HG03565 (cell line): ENCODE data around the gene RETSAT.
"Not testable (repeated sequence)": the region's sequence is repeated elsewhere in the genome, so short reads cannot be mapped to it uniquely, and the experiment has no call there.

Experiments used
- ATAC-seq: cut with Tn5 transposase; IDR thresholded peaks from one replicate; pipeline ENCODE4 v1.9.1; 2021; ENCODE audit warnings: mild to moderate bottlenecking, moderate library complexity; ENCODE audit not compliant: unreplicated experiment

Gene RETSAT

GRCh38 chr2:85334928-85335327, 19.4 kb downstream of the RETSAT start:
- no peak for ATAC-seq

- ATAC-seq: not testable (repeated sequence)
Observed at GRCh38 chr2:85333877-85334276, 20.5 kb downstream of the RETSAT start.

- no peak for ATAC-seq
Observed at GRCh38 chr2:85330839-85331636, 23.3 kb downstream of the RETSAT start.

GRCh38 chr2:85329701-85330100, 24.6 kb downstream of the RETSAT start:
- not testable (repeated sequence) for ATAC-seq

- no peak for ATAC-seq
Observed at GRCh38 chr2:85329181-85329651, 25.1 kb downstream of the RETSAT start.

- ATAC-seq: peak; percentile 79
Observed at GRCh38 chr2:85327822-85328617, 26.3 kb downstream of the RETSAT start, which contains the start of gene TGOLN2. TGOLN2 (minus strand) TSS chr2:85327989; CDS start chr2:85327962, 27 bp downstream.

GRCh38 chr2:85327160-85327821, 27.0 kb downstream of the RETSAT start:
- ATAC-seq: no peak

- peak; percentile 28 for ATAC-seq
Observed at GRCh38 chr2:85326406-85327159, 27.7 kb downstream of the RETSAT start.

- no peak for ATAC-seq
Observed at GRCh38 chr2:85325466-85325811, 28.9 kb downstream of the RETSAT start.

- no peak for ATAC-seq
Observed at GRCh38 chr2:85324639-85325465, 29.5 kb downstream of the RETSAT start.

- ATAC-seq: not testable (repeated sequence)
Observed at GRCh38 chr2:85323988-85324367, 30.4 kb downstream of the RETSAT start.

- no peak for ATAC-seq
Observed at GRCh38 chr2:85323351-85323987, 30.9 kb downstream of the RETSAT start.

GRCh38 chr2:85319796-85320195, 34.5 kb downstream of the RETSAT start:
- no peak for ATAC-seq

GRCh38 chr2:85318222-85319074, 35.9 kb downstream of the RETSAT start:
- ATAC-seq: no peak

GRCh38 chr2:85315921-85316320, 38.4 kb downstream of the RETSAT start:
- not testable (repeated sequence) for ATAC-seq

- ATAC-seq: no peak
Observed at GRCh38 chr2:85314884-85315242, 39.5 kb downstream of the RETSAT start.

GRCh38 chr2:85312404-85312803, 41.9 kb downstream of the RETSAT start:
- no peak for ATAC-seq

GRCh38 chr2:85310330-85310729, 44.0 kb downstream of the RETSAT start:
- no peak for ATAC-seq
